Testis (tissue), 3 donors: Measurements from ENCODE around the gene SLC27A3. TPM values are rescaled to one million over a fixed set of nuclear protein-coding genes. Genes with fewer than 3 reads are reported as not detected.

Experiments used
- DNase-seq: peaks from one replicate; pipeline ENCODE4 v3.0.0-alpha.2; 2019
- H3K27ac ChIP-seq, 2 donors: fragments of 200-600 bp; sonication (generic); one replicate each; pipeline ENCODE4 v1.5.1; 2019
- H3K27me3 ChIP-seq: fragments of 200-600 bp; sonication (generic); one replicate; pipeline ENCODE4 v1.5.1; 2019
- H3K36me3 ChIP-seq: fragments of 200-600 bp; sonication (generic); one replicate; pipeline ENCODE4 v1.5.1; 2017; ENCODE audit warnings: low read depth; ENCODE audit errors: missing control alignments
- H3K4me1 ChIP-seq: fragments of 200-600 bp; sonication (generic); one replicate; pipeline ENCODE4 v1.5.1; 2019
- H3K4me3 ChIP-seq, 2 donors: fragments of 200-600 bp; sonication (generic); one replicate each; pipeline ENCODE4 v1.5.1; 2017 to 2019
- H3K9me3 ChIP-seq: fragments of 200-600 bp; sonication (generic); one replicate; pipeline ENCODE4 v1.5.1; 2017
- CTCF ChIP-seq, 3 experiments: fragments of 450-650 bp in 2 of 3; fragments of 200-600 bp in 1 of 3; sonication (generic) in 1 of 3; IDR thresholded peaks; one replicate each; pipeline ENCODE4 v1.5.1; 2016 to 2019; ENCODE audit warnings: antibody characterized with exemption in 3 of 3, mild to moderate bottlenecking in 2 of 3, moderate library complexity in 1 of 3
- POLR2A ChIP-seq: fragments of 450-650 bp; IDR thresholded peaks from one replicate; pipeline ENCODE4 v1.6.1; 2017; ENCODE audit warnings: antibody characterized with exemption, mild to moderate bottlenecking, moderate library complexity
- WGBS, 2 donors: methylation state at CpG; one replicate each; pipeline ENCODE4 v1.1.5; 2018; 5-methylcytosine and 5-hydroxymethylcytosine counted together
- intact Hi-C: fragments of 100-400 bp; cut with DNase I; formaldehyde crosslinking; loops from one replicate; pipeline ENCODE4 v1.15.1; 2023; ENCODE audit warnings: low total_unique reads
- polyA plus RNA-seq: library from polyadenylated mRNA; stranded (reverse); fragments of 350-450 nt; fragmentation: Illumina TruSeq; extraction: RNeasy Lipid Tissue Mini Kit (QIAGEN cat#74804); gene quantifications from one replicate; pipeline ENCODE4 v1.2.3, GENCODE V29; 2014; ENCODE audit warnings: low read depth, low replicate concordance; ENCODE audit not compliant: insufficient read depth
- total RNA-seq, 2 donors: library from RNA; depleted of rRNA; stranded (reverse); fragments of >200 nt; gene quantifications; one replicate each; pipeline ENCODE4 v1.2.3, GENCODE V29; 2016

Gene SLC27A3
- total and polyA plus RNA-seq, 3 donors from 2014 or later: 38.5 to 83.3 (median 54.9) TPM

- Histone ChIP-seq H3K36me3 (no peaks in the 10 kb centered on the region), H3K27ac (peak overlapping the region; percentile 61 to 87), H3K4me1 (peaks cover 43% of the 10 kb centered on the region), H3K27me3 (no peaks in the 10 kb centered on the region), H3K4me3 (peak overlapping the region; percentile 55 to 68), H3K9me3 (no peaks in the 10 kb centered on the region)
- intact Hi-C loops: no loop called here
- peak; percentile 83 for DNase-seq
- 0 to 1% methylated on average over 15 to 59 of the region's 83 CpGs for WGBS, 2 donors
- TF ChIP-seq CTCF (IDR thresholded peaks at IDR 0.05) (no peak), POLR2A (no peak)
Measured at GRCh38 chr1:153775458-153776327, 486 bp downstream of the SLC27A3 start.

GRCh38 chr1:153776352-153776751 lies 1.1 kb downstream of the SLC27A3 start:
- WGBS, 2 donors: 35 to 36% methylated on average over 10 of the region's 10 CpGs
- peak overlapping the region; percentile 55 to 68 for H3K4me3 ChIP-seq
- intact Hi-C loops: no loop called here
- H3K4me1 ChIP-seq: peaks cover 42% of the 10 kb centered on the region
- H3K36me3 ChIP-seq: no peaks in the 10 kb centered on the region
- TF ChIP-seq POLR2A: no peak
- TF ChIP-seq CTCF (IDR thresholded peaks at IDR 0.05): no peak
- H3K27me3 ChIP-seq: no peaks in the 10 kb centered on the region
- peak overlapping the region; percentile 61 to 87 for H3K27ac ChIP-seq
- DNase-seq: no peak
- no peaks in the 10 kb centered on the region for H3K9me3 ChIP-seq

- no peak for DNase-seq
- Histone ChIP-seq H3K9me3 (no peaks in the 10 kb centered on the region), H3K4me1 (peaks cover 42% of the 10 kb centered on the region), H3K4me3 (no peak overlapping the region), H3K27ac (no peak overlapping the region), H3K36me3 (no peaks in the 10 kb centered on the region), H3K27me3 (no peaks in the 10 kb centered on the region)
- intact Hi-C loops: no loop called here
- TF ChIP-seq POLR2A (no peak), CTCF (IDR thresholded peaks at IDR 0.05) (no peak)
- WGBS, 2 donors: 74% methylated on average over 10 of the region's 10 CpGs
Measured at GRCh38 chr1:153776845-153777370, 1.7 kb downstream of the SLC27A3 start.

- H3K36me3 ChIP-seq: no peaks in the 10 kb centered on the region
Measured at GRCh38 chr1:153777648-153778047, 2.4 kb downstream of the SLC27A3 start.

More at GRCh38 chr1:153777648-153778047, 2.4 kb downstream of the SLC27A3 start:
- peaks cover 42% of the 10 kb centered on the region for H3K4me1 ChIP-seq
- H3K27ac ChIP-seq: no peak overlapping the region
- no peaks in the 10 kb centered on the region for H3K9me3 ChIP-seq
- intact Hi-C loops: no loop called here
- no peak overlapping the region for H3K4me3 ChIP-seq
- TF ChIP-seq CTCF (IDR thresholded peaks at IDR 0.05) (no peak), POLR2A (no peak)
- DNase-seq: peak; percentile 65
- 53 to 64% methylated on average over 6 to 7 of the region's 7 CpGs for WGBS, 2 donors
- no peaks in the 10 kb centered on the region for H3K27me3 ChIP-seq
